HCT116 (cell line): ENCODE results near the gene TMTC1. TPM values are rescaled to one million over a fixed set of nuclear protein-coding genes. Genes with fewer than 3 reads are reported as not detected.

ENCODE experiments used
- ATAC-seq: fragments of 200-7000 bp; cut with Tn5 transposase; 2 replicates; pipeline ENCODE4 v1.9.1; 2020; ENCODE audit warnings: mild to moderate bottlenecking, moderate library complexity
- BruUV-seq: library from RNA; stranded (reverse); fragments of 400-500 nt; replicated peaks from 2 replicates; lab custom pipeline; 2021; lab: Mats Ljungman, UMichigan
- CTCF ChIA-PET: fragments of 300-600 bp; sonication (Branson Sonifier 250); formaldehyde crosslinking; loops from one replicate; lab custom pipeline; 2021; ENCODE audit warnings: antibody characterized with exemption; lab: Charles Lee
- POLR2A ChIA-PET: fragments of 300-600, 350-600 bp; sonication (Branson Sonifier 250); formaldehyde crosslinking; loops from one replicate; lab custom pipeline; 2021; ENCODE audit warnings: antibody characterized with exemption; lab: Charles Lee
- RAD21 ChIA-PET, 2 experiments: fragments of 300-600 bp; sonication (Branson Sonifier 250); formaldehyde crosslinking; loops; one replicate each; lab custom pipeline; 2023; ENCODE audit warnings: low total read pairs in 2 of 2; ENCODE audit not compliant: uncharacterized antibody in 2 of 2, unreplicated experiment in 2 of 2, low non-redundant PET in 1 of 2; lab: Charles Lee
- DNase-seq: peaks from one replicate; pipeline ENCODE4 v3.0.0-alpha.2; 2010; ENCODE audit warnings: low read depth, low spot score
- H2AFZ ChIP-seq: fragments of 200-600 bp; shearing (Covaris generic), sonication (generic); 2 replicates; pipeline ENCODE4 v1.6.1; 2017; ENCODE audit warnings: low read depth, mixed run types, mixed read lengths, antibody characterized with exemption, low read length; ENCODE audit not compliant: poor library complexity, severe bottlenecking
- H3K27ac ChIP-seq: 2 replicates; pipeline ENCODE4 v1.5.1; 2012; ENCODE audit warnings: low read depth, low read length
- H3K27me3 ChIP-seq: fragments of 200-600 bp; sonication (generic); 2 replicates; pipeline ENCODE4 v1.6.1; 2016; ENCODE audit warnings: mixed run types, low read length, mixed read lengths; ENCODE audit not compliant: insufficient read depth
- H3K36me3 ChIP-seq, 2 experiments: fragments of 200-500 bp in 1 of 2; fragments of 200-600 bp in 1 of 2; sonication (Bioruptor generic) in 1 of 2; sonication (generic) in 1 of 2; 2 replicates each; pipeline versions ENCODE4 v1.5.1 to v1.6.1; 2014 to 2016; ENCODE audit warnings: low read length in 2 of 2, inconsistent platforms in 1 of 2, mixed read lengths in 1 of 2, mixed run types in 1 of 2; ENCODE audit not compliant: insufficient read depth in 2 of 2, control insufficient read depth in 1 of 2
- H3K4me1 ChIP-seq, 2 experiments: fragments of 200-600 bp in 1 of 2; sonication (generic) in 1 of 2; 2 replicates each; pipeline versions ENCODE4 v1.5.1 to v1.6.1; 2012 to 2017; ENCODE audit warnings: low read length in 2 of 2, inconsistent platforms in 1 of 2, mild to moderate bottlenecking in 1 of 2, mixed read lengths in 1 of 2, mixed run types in 1 of 2, moderate library complexity in 1 of 2; ENCODE audit not compliant: insufficient read depth in 2 of 2, control insufficient read depth in 1 of 2
- H3K4me2 ChIP-seq: fragments of 200-600 bp; sonication (generic); 2 replicates; pipeline ENCODE4 v1.6.1; 2017; ENCODE audit warnings: mixed run types, low read length, mixed read lengths
- H3K4me3 ChIP-seq, 2 experiments: fragments of 200-600 bp in 1 of 2; sonication (generic) in 1 of 2; replicated peaks in 1 of 2; 2 replicates each; pipeline ENCODE4 v1.5.1; 2011 to 2016; ENCODE audit warnings: low read length in 2 of 2, control low read depth in 1 of 2, low read depth in 1 of 2, mild to moderate bottlenecking in 1 of 2, mixed read lengths in 1 of 2, mixed run types in 1 of 2
- H3K79me2 ChIP-seq: fragments of 200-600 bp; sonication (generic); 2 replicates; pipeline ENCODE4 v1.6.1; 2017; ENCODE audit warnings: mild to moderate bottlenecking, mixed run types, low read length, moderate library complexity, mixed read lengths; ENCODE audit not compliant: insufficient read depth
- H3K9ac ChIP-seq: fragments of 200-600 bp; sonication (generic); 2 replicates; pipeline ENCODE4 v1.6.1; 2016; ENCODE audit warnings: low read length, mixed read lengths
- H3K9me2 ChIP-seq: fragments of 200-600 bp; sonication (generic), shearing (Covaris generic); 2 replicates; pipeline ENCODE4 v1.6.1; 2017; ENCODE audit warnings: mixed run types, mild to moderate bottlenecking, moderate library complexity; ENCODE audit not compliant: insufficient read depth
- H3K9me3 ChIP-seq, 2 experiments: fragments of 200-500 bp in 1 of 2; fragments of 200-600 bp in 1 of 2; sonication (Bioruptor generic) in 1 of 2; sonication (generic) in 1 of 2; 2 replicates each; pipeline ENCODE4 v1.6.1; 2014 to 2017; ENCODE audit warnings: low read length in 2 of 2, mixed read lengths in 2 of 2, inconsistent platforms in 1 of 2, low read depth in 1 of 2, mild to moderate bottlenecking in 1 of 2, mixed run types in 1 of 2, moderate library complexity in 1 of 2; ENCODE audit not compliant: control insufficient read depth in 1 of 2, insufficient read depth in 1 of 2
- H4K20me1 ChIP-seq: fragments of 200-600 bp; sonication (generic), shearing (Covaris generic); 2 replicates; pipeline ENCODE4 v1.6.1; 2017; ENCODE audit warnings: mixed run types, mild to moderate bottlenecking, moderate library complexity; ENCODE audit not compliant: insufficient read depth
- CBX3 ChIP-seq: IDR thresholded peaks from 2 replicates; pipeline ENCODE4 v1.6.1; 2012; ENCODE audit warnings: low read depth
- EGR1 ChIP-seq: IDR thresholded peaks from 2 replicates; pipeline ENCODE4 v1.6.1; 2012; ENCODE audit warnings: low read depth
- ELF1 ChIP-seq: IDR thresholded peaks from 2 replicates; pipeline ENCODE4 v1.6.1; 2012; ENCODE audit warnings: low read depth, borderline replicate concordance
- EZH2 ChIP-seq: fragments of 200-600 bp; sonication (generic); IDR thresholded peaks from 2 replicates; pipeline ENCODE4 v1.6.1; 2017; ENCODE audit warnings: antibody characterized with exemption, mixed run types
- EZH2phosphoT487 ChIP-seq: fragments of 200-600 bp; IDR thresholded peaks from 2 replicates; pipeline ENCODE4 v1.6.1; 2018; ENCODE audit warnings: antibody characterized with exemption, borderline replicate concordance
- FOSL1 ChIP-seq: IDR thresholded peaks from 2 replicates; pipeline ENCODE4 v1.6.1; 2012; ENCODE audit warnings: low read depth
- JUND ChIP-seq: IDR thresholded peaks from 2 replicates; pipeline ENCODE4 v1.6.1; 2012
- POLR2AphosphoS5 ChIP-seq: IDR thresholded peaks from 2 replicates; pipeline ENCODE4 v1.6.1; 2011; ENCODE audit warnings: mild to moderate bottlenecking, low read depth, low read length, moderate library complexity
- RAD21 ChIP-seq: IDR thresholded peaks from 2 replicates; pipeline ENCODE4 v1.6.1; 2012; ENCODE audit warnings: low read depth, mild to moderate bottlenecking
- SIN3A ChIP-seq: IDR thresholded peaks from 2 replicates; pipeline ENCODE4 v1.6.1; 2012; ENCODE audit warnings: low read depth
- SP1 ChIP-seq: IDR thresholded peaks from 2 replicates; pipeline ENCODE4 v1.6.1; 2012; ENCODE audit warnings: low read depth
- SRF ChIP-seq: IDR thresholded peaks from 2 replicates; pipeline ENCODE4 v1.6.1; 2012; ENCODE audit warnings: low read depth
- TCF7L2 ChIP-seq: IDR thresholded peaks from 2 replicates; pipeline ENCODE4 v1.7.0; 2011; ENCODE audit warnings: borderline replicate concordance, inconsistent platforms; ENCODE audit not compliant: insufficient read depth, insufficient read length; ENCODE audit errors: extremely low read depth
- YY1 ChIP-seq: IDR thresholded peaks from 2 replicates; pipeline ENCODE4 v1.6.1; 2011; ENCODE audit warnings: low read length, low read depth, moderate library complexity, mild to moderate bottlenecking; ENCODE audit not compliant: insufficient replicate concordance; ENCODE audit errors: extremely low read depth
- ZFX ChIP-seq: fragments of 450-650 bp; IDR thresholded peaks from 2 replicates; pipeline ENCODE4 v1.6.1; 2017
- ZNF274 ChIP-seq: fragments of 200-500 bp; sonication (Bioruptor generic); IDR thresholded peaks from 2 replicates; pipeline ENCODE4 v1.6.1; 2014; ENCODE audit warnings: mild to moderate bottlenecking, low read depth, low read length, inconsistent platforms
- intact Hi-C: fragments of 100-400 bp; cut with micrococcal nuclease; formaldehyde crosslinking; loops from 2 replicates; pipeline ENCODE4 v1.10.0; 2022
- total RNA-seq: library from RNA; stranded (reverse); gene quantifications from one replicate; pipeline ENCODE4 v1.2.1, GENCODE V29; 2021; ENCODE audit not compliant: unreplicated experiment
- TF ChIP-seq, protein P1 (sequence below): IDR thresholded peaks from 2 replicates; pipeline ENCODE4 v1.6.1; 2011; ENCODE audit warnings: mild to moderate bottlenecking, low read length, moderate library complexity; ENCODE audit not compliant: insufficient replicate concordance; ENCODE audit errors: extremely low read depth
- TF ChIP-seq, protein P2 (sequence below), 3 experiments: fragments of 200-600 bp in 1 of 3; sonication (generic) in 1 of 3; IDR thresholded peaks in 2 of 3; conservative IDR thresholded peaks in 1 of 3; 2 replicates each; pipeline ENCODE4 v1.5.1; 2012 to 2017; ENCODE audit warnings: low read depth in 2 of 3, low read length in 2 of 3, antibody characterized with exemption in 1 of 3, borderline replicate concordance in 1 of 3, control low read depth in 1 of 3, mild to moderate bottlenecking in 1 of 3, mixed read lengths in 1 of 3, mixed run types in 1 of 3, moderate library complexity in 1 of 3; ENCODE audit not compliant: insufficient read depth in 1 of 3
- TF ChIP-seq, protein P3 (sequence below): IDR thresholded peaks from 2 replicates; pipeline ENCODE4 v1.6.1; 2012
- TF ChIP-seq, protein P4 (sequence below): IDR thresholded peaks from 2 replicates; pipeline ENCODE4 v1.6.1; 2012; ENCODE audit warnings: low read depth

The TMTC1 gene
- total RNA-seq, 1 experiment from 2014 or later: 2.0 TPM

DNA sequence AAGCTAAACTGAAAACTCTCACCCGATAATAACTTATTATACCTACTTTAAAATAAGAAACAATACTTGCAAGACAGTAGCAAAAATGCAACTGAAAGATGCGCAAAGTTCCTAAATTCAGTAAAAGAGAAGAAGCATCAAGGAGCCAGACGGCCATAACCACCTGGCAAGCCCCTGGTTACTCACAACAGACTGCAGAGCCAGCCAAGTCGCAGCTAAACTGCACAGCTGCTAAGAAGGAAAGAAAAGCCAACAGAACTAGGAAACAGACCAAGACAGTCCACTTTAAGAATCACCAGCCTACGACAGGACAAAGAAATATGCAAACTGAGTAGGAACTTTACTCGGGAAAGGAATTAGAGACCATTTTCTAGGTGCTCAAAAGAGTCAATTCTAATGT lies 127.9 kb downstream of the TMTC1 start:
- ATAC-seq (no peak), DNase-seq (no peak)
- ChIA-PET CTCF (no interaction called here), POLR2A (no interaction called here), RAD21 (no interaction called here)
- H2AFZ ChIP-seq: no peak overlapping the region
- H3K9me2 ChIP-seq: no peaks in the 10 kb centered on the region
- no peak overlapping the region for H3K27ac ChIP-seq
- no peak overlapping the region for H3K4me3 ChIP-seq
- H3K36me3 ChIP-seq: no peaks in the 10 kb centered on the region
- TF ChIP-seq SRF (no peak), EZH2 (no peak), CBX3 (no peak), RAD21 (no peak), SIN3A (no peak), ELF1 (no peak), EGR1 (no peak), FOSL1 (no peak), SP1 (no peak), POLR2AphosphoS5 (no peak), YY1 (no peak), JUND (no peak), EZH2phosphoT487 (no peak), TCF7L2 (no peak), ZNF274 (no peak), ZFX (no peak)
- TF ChIP-seq, protein P1, sequence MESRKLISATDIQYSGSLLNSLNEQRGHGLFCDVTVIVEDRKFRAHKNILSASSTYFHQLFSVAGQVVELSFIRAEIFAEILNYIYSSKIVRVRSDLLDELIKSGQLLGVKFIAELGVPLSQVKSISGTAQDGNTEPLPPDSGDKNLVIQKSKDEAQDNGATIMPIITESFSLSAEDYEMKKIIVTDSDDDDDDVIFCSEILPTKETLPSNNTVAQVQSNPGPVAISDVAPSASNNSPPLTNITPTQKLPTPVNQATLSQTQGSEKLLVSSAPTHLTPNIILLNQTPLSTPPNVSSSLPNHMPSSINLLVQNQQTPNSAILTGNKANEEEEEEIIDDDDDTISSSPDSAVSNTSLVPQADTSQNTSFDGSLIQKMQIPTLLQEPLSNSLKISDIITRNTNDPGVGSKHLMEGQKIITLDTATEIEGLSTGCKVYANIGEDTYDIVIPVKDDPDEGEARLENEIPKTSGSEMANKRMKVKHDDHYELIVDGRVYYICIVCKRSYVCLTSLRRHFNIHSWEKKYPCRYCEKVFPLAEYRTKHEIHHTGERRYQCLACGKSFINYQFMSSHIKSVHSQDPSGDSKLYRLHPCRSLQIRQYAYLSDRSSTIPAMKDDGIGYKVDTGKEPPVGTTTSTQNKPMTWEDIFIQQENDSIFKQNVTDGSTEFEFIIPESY: no peak
- TF ChIP-seq, protein P2, sequence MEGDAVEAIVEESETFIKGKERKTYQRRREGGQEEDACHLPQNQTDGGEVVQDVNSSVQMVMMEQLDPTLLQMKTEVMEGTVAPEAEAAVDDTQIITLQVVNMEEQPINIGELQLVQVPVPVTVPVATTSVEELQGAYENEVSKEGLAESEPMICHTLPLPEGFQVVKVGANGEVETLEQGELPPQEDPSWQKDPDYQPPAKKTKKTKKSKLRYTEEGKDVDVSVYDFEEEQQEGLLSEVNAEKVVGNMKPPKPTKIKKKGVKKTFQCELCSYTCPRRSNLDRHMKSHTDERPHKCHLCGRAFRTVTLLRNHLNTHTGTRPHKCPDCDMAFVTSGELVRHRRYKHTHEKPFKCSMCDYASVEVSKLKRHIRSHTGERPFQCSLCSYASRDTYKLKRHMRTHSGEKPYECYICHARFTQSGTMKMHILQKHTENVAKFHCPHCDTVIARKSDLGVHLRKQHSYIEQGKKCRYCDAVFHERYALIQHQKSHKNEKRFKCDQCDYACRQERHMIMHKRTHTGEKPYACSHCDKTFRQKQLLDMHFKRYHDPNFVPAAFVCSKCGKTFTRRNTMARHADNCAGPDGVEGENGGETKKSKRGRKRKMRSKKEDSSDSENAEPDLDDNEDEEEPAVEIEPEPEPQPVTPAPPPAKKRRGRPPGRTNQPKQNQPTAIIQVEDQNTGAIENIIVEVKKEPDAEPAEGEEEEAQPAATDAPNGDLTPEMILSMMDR (IDR thresholded peaks at IDR 0.05 in 2 of 3, conservative IDR thresholded peaks at IDR 0.05 in 1 of 3; ENCODE audit: borderline replicate concordance in 1 of 3, insufficient read depth in 1 of 3, low read depth in 2 of 3, low read length in 2 of 3): no peak
- TF ChIP-seq, protein P3, sequence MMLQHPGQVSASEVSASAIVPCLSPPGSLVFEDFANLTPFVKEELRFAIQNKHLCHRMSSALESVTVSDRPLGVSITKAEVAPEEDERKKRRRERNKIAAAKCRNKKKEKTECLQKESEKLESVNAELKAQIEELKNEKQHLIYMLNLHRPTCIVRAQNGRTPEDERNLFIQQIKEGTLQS: no peak
- TF ChIP-seq, protein P4, sequence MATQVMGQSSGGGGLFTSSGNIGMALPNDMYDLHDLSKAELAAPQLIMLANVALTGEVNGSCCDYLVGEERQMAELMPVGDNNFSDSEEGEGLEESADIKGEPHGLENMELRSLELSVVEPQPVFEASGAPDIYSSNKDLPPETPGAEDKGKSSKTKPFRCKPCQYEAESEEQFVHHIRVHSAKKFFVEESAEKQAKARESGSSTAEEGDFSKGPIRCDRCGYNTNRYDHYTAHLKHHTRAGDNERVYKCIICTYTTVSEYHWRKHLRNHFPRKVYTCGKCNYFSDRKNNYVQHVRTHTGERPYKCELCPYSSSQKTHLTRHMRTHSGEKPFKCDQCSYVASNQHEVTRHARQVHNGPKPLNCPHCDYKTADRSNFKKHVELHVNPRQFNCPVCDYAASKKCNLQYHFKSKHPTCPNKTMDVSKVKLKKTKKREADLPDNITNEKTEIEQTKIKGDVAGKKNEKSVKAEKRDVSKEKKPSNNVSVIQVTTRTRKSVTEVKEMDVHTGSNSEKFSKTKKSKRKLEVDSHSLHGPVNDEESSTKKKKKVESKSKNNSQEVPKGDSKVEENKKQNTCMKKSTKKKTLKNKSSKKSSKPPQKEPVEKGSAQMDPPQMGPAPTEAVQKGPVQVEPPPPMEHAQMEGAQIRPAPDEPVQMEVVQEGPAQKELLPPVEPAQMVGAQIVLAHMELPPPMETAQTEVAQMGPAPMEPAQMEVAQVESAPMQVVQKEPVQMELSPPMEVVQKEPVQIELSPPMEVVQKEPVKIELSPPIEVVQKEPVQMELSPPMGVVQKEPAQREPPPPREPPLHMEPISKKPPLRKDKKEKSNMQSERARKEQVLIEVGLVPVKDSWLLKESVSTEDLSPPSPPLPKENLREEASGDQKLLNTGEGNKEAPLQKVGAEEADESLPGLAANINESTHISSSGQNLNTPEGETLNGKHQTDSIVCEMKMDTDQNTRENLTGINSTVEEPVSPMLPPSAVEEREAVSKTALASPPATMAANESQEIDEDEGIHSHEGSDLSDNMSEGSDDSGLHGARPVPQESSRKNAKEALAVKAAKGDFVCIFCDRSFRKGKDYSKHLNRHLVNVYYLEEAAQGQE: no peak
- no TSS peak for BruUV-seq
- no peaks in the 10 kb centered on the region for H3K9me3 ChIP-seq
- H3K4me1 ChIP-seq: no peaks in the 10 kb centered on the region
- H4K20me1 ChIP-seq: no peaks in the 10 kb centered on the region
- intact Hi-C loops: no loop called here
- H3K9ac ChIP-seq: no peak overlapping the region
- no peak overlapping the region for H3K4me2 ChIP-seq
- no peaks in the 10 kb centered on the region for H3K79me2 ChIP-seq
- H3K27me3 ChIP-seq: no peaks in the 10 kb centered on the region
